DLD1 (cell line): ENCODE measurements around the gene DNAH1.

Experiments
- in situ Hi-C: cut with HindIII; loops from 2 replicates; pipeline ENCODE4 v1.10.0; 2017; ENCODE audit warnings: low sequenced_read_pairs

The DNAH1 gene

GRCh38 chr3:52401021-52401420 is 84.9 kb downstream of the DNAH1 start:
- in situ Hi-C loops, result no loop called here

GRCh38 chr3:52401551-52401950 is 85.4 kb downstream of the DNAH1 start:
- in situ Hi-C loops, result no loop called here

- in situ Hi-C loops, result no loop called here
Measured at GRCh38 chr3:52402101-52402521, 86.0 kb downstream of the DNAH1 start.

- in situ Hi-C loops, result no loop called here
Measured at GRCh38 chr3:52402706-52403270, 86.7 kb downstream of the DNAH1 start.

- in situ Hi-C loops, result no loop called here
Measured at GRCh38 chr3:52403271-52403841, 87.2 kb downstream of the DNAH1 start.

- in situ Hi-C loops, result no loop called here
Measured at GRCh38 chr3:52403955-52404354, 87.8 kb downstream of the DNAH1 start.

GRCh38 chr3:52404391-52404790 is 88.3 kb downstream of the DNAH1 start:
- in situ Hi-C loops, result no loop called here

GRCh38 chr3:52405066-52405465 is 88.9 kb downstream of the DNAH1 start:
- in situ Hi-C loops, result no loop called here

GRCh38 chr3:52405601-52406110 is 89.5 kb downstream of the DNAH1 start:
- in situ Hi-C loops, result no loop called here

- in situ Hi-C loops, result no loop called here
Measured at GRCh38 chr3:52406231-52406661, 90.1 kb downstream of the DNAH1 start.

- in situ Hi-C loops, result no loop called here
Measured at GRCh38 chr3:52406791-52407510, 90.8 kb downstream of the DNAH1 start.

- in situ Hi-C loops, result no loop called here
Measured at GRCh38 chr3:52407779-52408178, 91.7 kb downstream of the DNAH1 start.

- in situ Hi-C loops, result no loop called here
Measured at GRCh38 chr3:52408466-52408865, 92.3 kb downstream of the DNAH1 start.

- in situ Hi-C loops, result no loop called here
Measured at GRCh38 chr3:52415800-52416199, 99.7 kb downstream of the DNAH1 start.

- in situ Hi-C loops, result no loop called here
Measured at GRCh38 chr3:52420388-52420787, 104.3 kb downstream of the DNAH1 start.

GRCh38 chr3:52422669-52423068 is 106.5 kb downstream of the DNAH1 start:
- in situ Hi-C loops, result no loop called here

GRCh38 chr3:52423173-52423572 is 107.1 kb downstream of the DNAH1 start:
- in situ Hi-C loops, result no loop called here

- in situ Hi-C loops, result no loop called here
Measured at GRCh38 chr3:52428151-52429005, 112.3 kb downstream of the DNAH1 start.

- in situ Hi-C loops, result no loop called here
Measured at GRCh38 chr3:52429031-52429430, 112.9 kb downstream of the DNAH1 start.

GRCh38 chr3:52429779-52430415 is 113.8 kb downstream of the DNAH1 start:
- in situ Hi-C loops, result no loop called here

- in situ Hi-C loops, result no loop called here
Measured at GRCh38 chr3:52430416-52430810, 114.3 kb downstream of the DNAH1 start.
